ENCODE measurements around the gene GALNT10.

The GALNT10 gene

DNA sequence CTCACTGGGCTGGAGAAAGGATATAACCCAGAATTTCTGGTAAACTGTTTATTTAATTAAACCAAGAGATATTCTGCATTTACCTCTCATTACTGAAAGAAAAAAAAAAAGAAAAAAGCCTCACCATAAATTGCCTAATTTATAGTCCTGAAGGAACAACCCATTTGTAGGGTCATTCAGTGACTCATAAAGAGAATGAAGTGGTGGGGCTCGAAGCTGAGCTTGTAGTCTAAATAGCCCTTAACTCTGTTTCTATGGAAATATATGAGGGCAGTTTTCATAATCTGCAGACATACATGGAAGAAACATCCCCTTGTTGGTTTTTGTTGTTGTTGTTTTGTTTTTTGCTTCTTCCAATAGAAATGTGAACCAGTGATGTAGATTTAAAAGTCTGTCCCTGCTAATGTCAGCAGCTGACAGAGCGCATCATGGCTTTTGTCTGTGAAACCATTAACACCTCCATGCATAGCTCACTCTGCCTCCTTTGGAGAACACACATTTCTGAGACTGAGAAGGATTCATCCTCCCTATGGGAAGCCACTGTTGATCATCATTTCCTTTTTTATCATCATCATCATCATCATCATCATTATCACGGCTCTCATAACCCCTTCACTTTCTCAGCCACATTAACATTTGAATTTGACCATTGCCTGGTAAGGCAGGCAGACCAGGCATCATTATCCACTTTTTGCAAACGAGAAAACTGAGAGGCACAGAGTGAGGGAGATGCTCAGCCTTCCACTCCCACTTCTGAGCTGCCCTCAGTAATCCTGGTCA, 187.4 kb downstream of the GALNT10 start:
- no peak overlapping the region for H2AFZ ChIP-seq (ENCODE audit: low read length)
- H3K9ac ChIP-seq (ENCODE audit: low read depth, low read length, poor library complexity): no peak overlapping the region
- peaks cover 0 to 69% of the 10 kb centered on the region in 2 donors for H3K36me3 ChIP-seq (replicated peaks in 1 of 2; ENCODE audit: control insufficient read depth in 2 of 2, insufficient read depth in 2 of 2, low read length in 2 of 2)
- no peak overlapping the region for H3K4ac ChIP-seq (ENCODE audit: low read length)
- no peak overlapping the region for H2BK5ac ChIP-seq (ENCODE audit: low read length)
- H2BK12ac ChIP-seq (ENCODE audit: low read length): no peak overlapping the region
- no peak overlapping the region for H2BK15ac ChIP-seq (ENCODE audit: low read length)
- no peak overlapping the region for H3K27ac ChIP-seq (replicated peaks; ENCODE audit: low read length)
- H3K4me2 ChIP-seq (ENCODE audit: insufficient read depth, low read length, poor library complexity, severe bottlenecking): no peak overlapping the region
- no peak overlapping the region for H4K8ac ChIP-seq (ENCODE audit: low read depth, low read length)
- no peak overlapping the region for H2BK120ac ChIP-seq (ENCODE audit: low read depth, low read length)
- H3K4me3 ChIP-seq (ENCODE audit: low read length in 2 of 2): no peak overlapping the region
- H4K91ac ChIP-seq (ENCODE audit: low read depth, low read length, poor library complexity): no peak overlapping the region
- H3K14ac ChIP-seq (ENCODE audit: low read length): no peak overlapping the region
- no peak overlapping the region for H3K23ac ChIP-seq (ENCODE audit: low read depth, low read length, poor library complexity)
- no peak overlapping the region for H2AK5ac ChIP-seq (ENCODE audit: low read depth, low read length)
- H3K79me1 ChIP-seq (ENCODE audit: low read depth, low read length): no peaks in the 10 kb centered on the region
- no peak for DNase-seq (ENCODE audit: low spot score)
- H3K4me1 ChIP-seq (ENCODE audit: control insufficient read depth in 2 of 2, insufficient read depth in 1 of 2, low read depth in 1 of 2, low read length in 2 of 2): peaks cover 0 to 5% of the 10 kb centered on the region in 2 donors
- H3K9me3 ChIP-seq (replicated peaks in 1 of 2; ENCODE audit: control insufficient read depth in 2 of 2, insufficient read depth in 1 of 2, low read depth in 1 of 2, low read length in 2 of 2): peaks cover 0 to 5% of the 10 kb centered on the region in 2 donors
- WGBS, 2 donors (ENCODE audit: extremely low coverage in 2 of 2, insufficient read length in 2 of 2, insufficient replicate concordance in 1 of 2): no CpG with 5 or more reads among the region's 4 CpGs
- H3K27me3 ChIP-seq (ENCODE audit: control insufficient read depth in 3 of 3, insufficient read depth in 3 of 3, low read depth in 1 of 3, low read length in 3 of 3): no peaks in the 10 kb centered on the region
- H3K18ac ChIP-seq (ENCODE audit: low read length): no peak overlapping the region

DNA sequence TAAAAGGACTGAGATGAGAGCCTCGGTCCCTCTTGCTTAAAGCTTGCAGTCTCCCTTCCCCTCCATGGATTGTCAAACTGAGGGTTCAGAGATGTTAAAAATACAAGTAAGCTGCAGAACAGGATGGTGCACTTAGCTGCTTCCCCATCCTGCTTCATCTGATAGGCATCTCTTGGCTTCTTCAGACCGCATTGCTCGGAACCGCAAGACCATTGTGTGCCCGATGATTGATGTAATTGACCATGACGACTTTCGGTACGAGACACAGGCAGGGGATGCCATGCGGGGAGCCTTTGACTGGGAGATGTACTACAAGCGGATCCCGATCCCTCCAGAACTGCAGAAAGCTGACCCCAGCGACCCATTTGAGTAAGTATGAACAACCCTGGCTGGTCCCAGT, 189.7 kb downstream of the GALNT10 start:
- no peak overlapping the region for H2BK12ac ChIP-seq (ENCODE audit: low read length)
- no peak for DNase-seq (ENCODE audit: low spot score)
- no peak overlapping the region for H3K18ac ChIP-seq (ENCODE audit: low read length)
- H2BK5ac ChIP-seq (ENCODE audit: low read length): no peak overlapping the region
- no peak overlapping the region for H3K4ac ChIP-seq (ENCODE audit: low read length)
- H3K4me1 ChIP-seq (ENCODE audit: control insufficient read depth in 2 of 2, insufficient read depth in 1 of 2, low read depth in 1 of 2, low read length in 2 of 2): peaks cover 0 to 8% of the 10 kb centered on the region in 2 donors
- peaks cover 0 to 5% of the 10 kb centered on the region in 2 donors for H3K9me3 ChIP-seq (replicated peaks in 1 of 2; ENCODE audit: control insufficient read depth in 2 of 2, insufficient read depth in 1 of 2, low read depth in 1 of 2, low read length in 2 of 2)
- no peak overlapping the region for H2BK120ac ChIP-seq (ENCODE audit: low read depth, low read length)
- no peak overlapping the region for H3K4me3 ChIP-seq (ENCODE audit: low read length in 2 of 2)
- no peak overlapping the region for H4K91ac ChIP-seq (ENCODE audit: low read depth, low read length, poor library complexity)
- WGBS, 2 donors (ENCODE audit: extremely low coverage in 2 of 2, insufficient read length in 2 of 2, insufficient replicate concordance in 1 of 2): no CpG with 5 or more reads among the region's 12 CpGs
- H3K9ac ChIP-seq (ENCODE audit: low read depth, low read length, poor library complexity): no peak overlapping the region
- H4K8ac ChIP-seq (ENCODE audit: low read depth, low read length): no peak overlapping the region
- no peak overlapping the region for H3K23ac ChIP-seq (ENCODE audit: low read depth, low read length, poor library complexity)
- H3K27ac ChIP-seq (replicated peaks; ENCODE audit: low read length): no peak overlapping the region
- H3K27me3 ChIP-seq (ENCODE audit: control insufficient read depth in 3 of 3, insufficient read depth in 3 of 3, low read depth in 1 of 3, low read length in 3 of 3): no peaks in the 10 kb centered on the region
- no peak overlapping the region for H3K14ac ChIP-seq (ENCODE audit: low read length)
- no peak overlapping the region for H3K4me2 ChIP-seq (ENCODE audit: insufficient read depth, low read length, poor library complexity, severe bottlenecking)
- H3K79me1 ChIP-seq (ENCODE audit: low read depth, low read length): no peaks in the 10 kb centered on the region
- no peak overlapping the region for H2BK15ac ChIP-seq (ENCODE audit: low read length)
- H3K36me3 ChIP-seq (replicated peaks in 1 of 2; ENCODE audit: control insufficient read depth in 2 of 2, insufficient read depth in 2 of 2, low read length in 2 of 2): peaks cover 0 to 79% of the 10 kb centered on the region in 2 donors
- no peak overlapping the region for H2AK5ac ChIP-seq (ENCODE audit: low read depth, low read length)
- no peak overlapping the region for H2AFZ ChIP-seq (ENCODE audit: low read length)

DNA sequence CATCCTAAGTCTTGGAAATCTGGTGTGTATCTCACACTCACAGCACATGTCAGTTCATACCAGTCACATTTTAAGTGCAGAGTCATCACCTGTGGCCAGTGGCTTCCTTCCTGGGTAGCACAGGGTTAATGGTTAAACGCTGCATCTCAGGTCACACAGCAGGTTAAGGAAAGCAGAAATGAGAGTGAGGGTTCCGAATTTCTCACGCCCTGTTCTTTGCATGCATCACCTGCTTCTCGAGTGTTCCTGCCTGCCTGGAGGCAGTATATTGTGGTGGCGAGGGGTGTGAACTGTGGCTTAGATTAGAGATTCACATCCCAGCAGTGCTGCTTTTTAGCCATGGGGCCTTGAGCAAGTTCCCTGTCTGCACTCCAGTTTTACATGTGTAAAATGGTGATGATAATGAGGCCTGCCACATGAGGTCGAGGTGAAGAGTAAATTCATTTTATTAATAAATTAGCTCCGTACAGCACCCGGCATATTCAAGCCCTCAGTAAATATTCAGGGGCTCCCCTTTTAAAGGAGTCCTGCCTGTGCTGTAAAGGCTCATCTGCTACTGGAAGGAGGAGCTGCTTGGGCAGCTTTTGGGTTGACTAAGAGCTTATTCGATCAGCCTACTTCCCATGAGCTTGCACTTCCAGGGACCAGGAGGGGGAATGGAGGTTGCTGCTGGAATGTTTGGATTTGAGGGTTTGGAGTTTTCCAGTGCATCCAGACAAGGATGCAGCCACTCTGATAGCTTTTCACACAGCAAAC, 194.1 kb downstream of the GALNT10 start:
- H2AFZ ChIP-seq (ENCODE audit: low read length): no peak overlapping the region
- no peak overlapping the region for H3K9ac ChIP-seq (ENCODE audit: low read depth, low read length, poor library complexity)
- H3K4ac ChIP-seq (ENCODE audit: low read length): no peak overlapping the region
- H2BK5ac ChIP-seq (ENCODE audit: low read length): no peak overlapping the region
- H3K14ac ChIP-seq (ENCODE audit: low read length): no peak overlapping the region
- H3K9me3 ChIP-seq (replicated peaks in 1 of 2; ENCODE audit: control insufficient read depth in 2 of 2, insufficient read depth in 1 of 2, low read depth in 1 of 2, low read length in 2 of 2): peaks cover 0 to 5% of the 10 kb centered on the region in 2 donors
- no peak overlapping the region for H3K27ac ChIP-seq (replicated peaks; ENCODE audit: low read length)
- no peak for DNase-seq (ENCODE audit: low spot score)
- H3K79me1 ChIP-seq (ENCODE audit: low read depth, low read length): no peaks in the 10 kb centered on the region
- H3K23ac ChIP-seq (ENCODE audit: low read depth, low read length, poor library complexity): peak overlapping the region; percentile 32
- H2BK15ac ChIP-seq (ENCODE audit: low read length): no peak overlapping the region
- H4K91ac ChIP-seq (ENCODE audit: low read depth, low read length, poor library complexity): no peak overlapping the region
- H3K36me3 ChIP-seq (replicated peaks in 1 of 2; ENCODE audit: control insufficient read depth in 2 of 2, insufficient read depth in 2 of 2, low read length in 2 of 2): peaks cover 0 to 69% of the 10 kb centered on the region in 2 donors
- H3K4me2 ChIP-seq (ENCODE audit: insufficient read depth, low read length, poor library complexity, severe bottlenecking): no peak overlapping the region
- no peak overlapping the region for H3K4me3 ChIP-seq (ENCODE audit: low read length in 2 of 2)
- H2AK5ac ChIP-seq (ENCODE audit: low read depth, low read length): no peak overlapping the region
- no CpG with 5 or more reads among the region's 9 CpGs for WGBS, 2 donors (ENCODE audit: extremely low coverage in 2 of 2, insufficient read length in 2 of 2, insufficient replicate concordance in 1 of 2)
- no peak overlapping the region for H4K8ac ChIP-seq (ENCODE audit: low read depth, low read length)
- peaks cover 0 to 3% of the 10 kb centered on the region in 2 donors for H3K4me1 ChIP-seq (ENCODE audit: control insufficient read depth in 2 of 2, insufficient read depth in 1 of 2, low read depth in 1 of 2, low read length in 2 of 2)
- no peak overlapping the region for H2BK120ac ChIP-seq (ENCODE audit: low read depth, low read length)
- H3K18ac ChIP-seq (ENCODE audit: low read length): no peak overlapping the region
- H3K27me3 ChIP-seq (ENCODE audit: control insufficient read depth in 3 of 3, insufficient read depth in 3 of 3, low read depth in 1 of 3, low read length in 3 of 3): no peaks in the 10 kb centered on the region
- H2BK12ac ChIP-seq (ENCODE audit: low read length): no peak overlapping the region

DNA sequence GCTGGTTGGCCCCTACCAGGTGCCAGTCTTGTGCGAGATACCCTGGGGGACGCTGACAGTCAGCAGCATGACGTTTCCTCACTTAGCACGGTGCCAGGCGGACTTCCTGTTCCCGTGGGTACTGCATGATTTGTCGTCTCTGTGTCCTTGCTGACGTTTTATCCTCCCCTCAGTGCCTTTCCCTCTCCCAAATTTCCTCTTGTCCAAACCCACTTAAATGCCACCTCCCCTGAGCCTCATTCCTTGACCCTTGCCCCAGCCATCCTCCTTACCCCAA, 194.6 kb downstream of the GALNT10 start:
- H3K23ac ChIP-seq (ENCODE audit: low read depth, low read length, poor library complexity): peak overlapping the region; percentile 32
- no peak overlapping the region for H3K27ac ChIP-seq (replicated peaks; ENCODE audit: low read length)
- H3K4me1 ChIP-seq (ENCODE audit: control insufficient read depth in 2 of 2, insufficient read depth in 1 of 2, low read depth in 1 of 2, low read length in 2 of 2): peaks cover 0 to 3% of the 10 kb centered on the region in 2 donors
- no peak overlapping the region for H3K9ac ChIP-seq (ENCODE audit: low read depth, low read length, poor library complexity)
- no CpG with 5 or more reads among the region's 8 CpGs for WGBS, 2 donors (ENCODE audit: extremely low coverage in 2 of 2, insufficient read length in 2 of 2, insufficient replicate concordance in 1 of 2)
- no peak overlapping the region for H2BK120ac ChIP-seq (ENCODE audit: low read depth, low read length)
- no peak overlapping the region for H2AK5ac ChIP-seq (ENCODE audit: low read depth, low read length)
- H2BK12ac ChIP-seq (ENCODE audit: low read length): no peak overlapping the region
- no peak overlapping the region for H3K4ac ChIP-seq (ENCODE audit: low read length)
- DNase-seq (ENCODE audit: low spot score): no peak
- no peak overlapping the region for H3K14ac ChIP-seq (ENCODE audit: low read length)
- no peak overlapping the region for H3K18ac ChIP-seq (ENCODE audit: low read length)
- no peak overlapping the region for H2BK15ac ChIP-seq (ENCODE audit: low read length)
- H2AFZ ChIP-seq (ENCODE audit: low read length): no peak overlapping the region
- H3K36me3 ChIP-seq (replicated peaks in 1 of 2; ENCODE audit: control insufficient read depth in 2 of 2, insufficient read depth in 2 of 2, low read length in 2 of 2): peaks cover 0 to 65% of the 10 kb centered on the region in 2 donors
- H3K9me3 ChIP-seq (replicated peaks in 1 of 2; ENCODE audit: control insufficient read depth in 2 of 2, insufficient read depth in 1 of 2, low read depth in 1 of 2, low read length in 2 of 2): peaks cover 0 to 5% of the 10 kb centered on the region in 2 donors
- H2BK5ac ChIP-seq (ENCODE audit: low read length): no peak overlapping the region
- H4K8ac ChIP-seq (ENCODE audit: low read depth, low read length): no peak overlapping the region
- H3K4me3 ChIP-seq (ENCODE audit: low read length in 2 of 2): no peak overlapping the region
- H3K4me2 ChIP-seq (ENCODE audit: insufficient read depth, low read length, poor library complexity, severe bottlenecking): no peak overlapping the region
- H4K91ac ChIP-seq (ENCODE audit: low read depth, low read length, poor library complexity): no peak overlapping the region
- H3K79me1 ChIP-seq (ENCODE audit: low read depth, low read length): no peaks in the 10 kb centered on the region
- no peaks in the 10 kb centered on the region for H3K27me3 ChIP-seq (ENCODE audit: control insufficient read depth in 3 of 3, insufficient read depth in 3 of 3, low read depth in 1 of 3, low read length in 3 of 3)
